C4-2B (cell line): ENCODE results near the gene CDC14B.

Experiments
- CTCF ChIP-seq: fragments of 450-650 bp; conservative IDR thresholded peaks from 2 replicates; pipeline ENCODE4 v1.5.1; 2017; ENCODE audit warnings: mild to moderate bottlenecking
- ZFX ChIP-seq: fragments of 450-650 bp; IDR thresholded peaks from 2 replicates; pipeline ENCODE4 v1.6.1; 2017

DNA sequence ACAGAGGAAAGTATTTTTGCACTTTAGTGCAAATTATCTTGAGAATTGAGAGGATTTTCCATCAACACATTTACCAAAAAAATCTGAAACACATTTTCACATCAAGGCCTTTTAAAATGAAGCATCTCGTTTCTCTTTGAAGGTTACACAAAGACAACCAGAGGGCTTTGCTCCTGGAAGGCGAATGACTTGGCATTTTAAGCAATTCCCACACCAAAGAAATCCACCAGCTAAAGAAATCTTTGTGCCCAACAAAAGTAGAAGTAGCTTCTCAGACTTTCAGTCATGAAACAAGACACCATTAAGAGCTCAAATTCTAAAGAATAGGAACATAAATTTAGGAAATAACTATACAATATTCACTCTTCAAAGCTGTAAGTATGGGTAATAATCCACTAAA lies 109.8 kb downstream of the CDC14B start:
- TF ChIP-seq CTCF (no peak), ZFX (no peak)
